IPS DF 6.9 (cell line): Measurements from ENCODE around the gene PRM3.

Source experiments
- DNase-seq: peaks from one replicate; pipeline ENCODE4 v3.0.0-alpha.2; 2013; ENCODE audit warnings: low read depth, low spot score
- H3K27ac ChIP-seq: one replicate; pipeline ENCODE4 v1.5.1; 2013; ENCODE audit warnings: low read length, control low read depth
- H3K27me3 ChIP-seq: 2 replicates; pipeline ENCODE4 v1.6.1; 2013; ENCODE audit warnings: mild to moderate bottlenecking, low read length; ENCODE audit not compliant: control insufficient read depth, insufficient read depth
- H3K36me3 ChIP-seq: 2 replicates; pipeline ENCODE4 v1.6.1; 2013; ENCODE audit warnings: low read length; ENCODE audit not compliant: control insufficient read depth, insufficient read depth
- H3K4me1 ChIP-seq: 2 replicates; pipeline ENCODE4 v1.6.1; 2013; ENCODE audit warnings: low read length; ENCODE audit not compliant: control insufficient read depth, insufficient read depth
- H3K4me3 ChIP-seq: 2 replicates; pipeline ENCODE4 v1.5.1; 2013; ENCODE audit warnings: mild to moderate bottlenecking, low read length
- H3K9me3 ChIP-seq: 2 replicates; pipeline ENCODE4 v1.6.1; 2013; ENCODE audit warnings: low read length, inconsistent platforms; ENCODE audit not compliant: control insufficient read depth, insufficient read depth
- WGBS: extraction: QIAGEN DNeasy Blood & Tissue Kit; methylation state at CpG from one replicate; pipeline ENCODE4 v1.1.7; 2013; ENCODE audit warnings: mixed read lengths, missing lambda C conversion rate; ENCODE audit not compliant: insufficient read length, insufficient coverage; 5-methylcytosine and 5-hydroxymethylcytosine counted together

The PRM3 gene

GRCh38 chr16:11268921-11269375, 4.5 kb downstream of the PRM3 start, which contains the start of gene TNP2:
TSS of gene TNP2 (minus strand) at chr16:11269325. CDS start at chr16:11269262, 63 bp downstream.
- DNase-seq: no peak
- no peak within 1 kb of the TSS for H3K27ac ChIP-seq
- no peak within 1 kb of the TSS for H3K4me3 ChIP-seq
- H3K4me1 ChIP-seq: no peaks in the 10 kb centered on the region; the same call in 1 of the 2 replicates
- WGBS: no CpG with 5 or more reads among the region's 11 CpGs
- no peaks in the 10 kb centered on the region for H3K27me3 ChIP-seq
- no peaks in the 10 kb centered on the region for H3K9me3 ChIP-seq
- H3K36me3 ChIP-seq: no peaks in the 10 kb centered on the region

DNA sequence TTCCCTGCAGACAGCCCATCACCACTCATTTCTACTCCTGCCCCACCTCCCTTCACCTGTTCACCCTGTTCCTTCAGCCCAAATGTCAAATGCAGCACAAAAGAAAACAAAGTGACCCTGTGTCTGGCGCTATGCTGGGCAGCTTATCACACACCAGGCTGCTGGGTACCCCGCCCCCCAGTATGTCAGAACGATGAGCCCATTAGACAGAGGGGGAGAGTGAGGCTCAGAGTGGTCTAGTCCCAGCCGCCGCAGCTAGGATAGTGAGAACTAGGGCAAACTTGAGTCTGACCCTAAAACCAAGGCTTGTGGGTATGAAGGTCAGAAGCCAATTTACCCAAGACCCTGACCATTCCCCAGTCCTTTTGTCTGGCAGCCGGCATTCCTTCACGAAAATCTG, 8.3 kb downstream of the PRM3 start:
- no peak overlapping the region for H3K27ac ChIP-seq
- no peaks in the 10 kb centered on the region for H3K4me1 ChIP-seq
- WGBS: no CpG with 5 or more reads among the region's 7 CpGs
- no peaks in the 10 kb centered on the region for H3K36me3 ChIP-seq
- no peaks in the 10 kb centered on the region for H3K27me3 ChIP-seq
- H3K4me3 ChIP-seq: no peak overlapping the region
- H3K9me3 ChIP-seq: no peaks in the 10 kb centered on the region
- no peak for DNase-seq

DNA sequence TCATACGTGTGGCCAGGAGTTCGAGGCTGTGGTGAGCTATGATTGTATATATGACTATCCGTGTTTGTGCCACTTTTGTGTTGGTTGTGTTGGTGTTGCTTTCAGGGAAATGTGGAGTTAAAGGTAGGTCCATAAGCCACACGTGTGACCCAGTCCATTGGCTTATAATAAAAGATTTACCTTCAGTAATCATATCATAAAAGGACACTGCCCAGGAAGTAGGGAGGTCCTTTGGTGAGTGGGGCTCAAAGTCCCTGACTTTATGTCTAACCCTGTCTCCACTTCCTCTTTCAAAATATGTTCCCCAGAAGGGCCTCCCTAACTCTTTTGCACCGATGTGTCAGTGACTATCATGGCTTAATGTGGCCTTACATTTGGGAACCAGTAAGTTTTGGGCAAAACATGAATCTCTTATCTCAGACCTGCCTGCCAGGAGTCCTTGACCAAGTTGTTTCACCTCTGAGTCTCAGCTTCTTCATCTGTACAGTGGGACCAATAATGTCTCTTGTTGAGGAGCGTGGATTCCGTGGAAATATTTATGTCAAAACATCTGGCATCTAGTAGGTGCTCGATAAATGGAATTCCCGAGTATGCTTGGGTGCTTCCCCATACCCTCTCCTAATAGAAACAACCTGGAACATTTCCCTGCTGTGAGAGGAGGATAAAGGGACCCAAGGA, 9.1 kb downstream of the PRM3 start:
- Histone ChIP-seq H3K27ac (no peak overlapping the region), H3K36me3 (no peaks in the 10 kb centered on the region), H3K9me3 (no peaks in the 10 kb centered on the region), H3K27me3 (no peaks in the 10 kb centered on the region), H3K4me1 (no peaks in the 10 kb centered on the region), H3K4me3 (no peak overlapping the region)
- DNase-seq: no peak
- no CpG with 5 or more reads among the region's 9 CpGs for WGBS

DNA sequence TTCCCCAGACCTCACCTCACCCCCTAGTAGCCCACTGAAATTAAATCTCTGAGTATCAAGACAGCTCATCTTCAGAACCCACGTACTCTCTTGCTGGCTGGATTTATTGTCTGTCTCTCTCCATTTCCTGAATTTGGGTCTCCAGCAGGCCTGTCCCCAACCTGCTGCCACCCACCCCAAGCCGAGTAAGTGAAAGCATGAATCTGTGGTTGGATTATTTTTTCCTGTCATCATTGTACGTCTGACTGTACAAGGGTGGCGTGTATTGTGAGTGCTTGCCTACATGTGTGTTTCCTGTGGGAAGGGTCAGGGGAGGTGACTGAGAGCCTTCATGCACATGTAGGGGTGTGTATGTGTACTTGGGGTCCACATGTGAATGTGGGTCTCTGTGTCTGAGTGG, 9.7 kb downstream of the PRM3 start:
- Histone ChIP-seq H3K36me3 (no peaks in the 10 kb centered on the region), H3K4me3 (no peak overlapping the region), H3K27me3 (no peaks in the 10 kb centered on the region), H3K27ac (no peak overlapping the region), H3K4me1 (no peaks in the 10 kb centered on the region), H3K9me3 (no peaks in the 10 kb centered on the region)
- no CpG with 5 or more reads among the region's 4 CpGs for WGBS
- DNase-seq: no peak

GRCh38 chr16:11262915-11263314, 10.5 kb downstream of the PRM3 start:
- H3K4me1 ChIP-seq: no peaks in the 10 kb centered on the region
- H3K9me3 ChIP-seq: no peaks in the 10 kb centered on the region
- no peaks in the 10 kb centered on the region for H3K36me3 ChIP-seq
- no peak overlapping the region for H3K27ac ChIP-seq
- no peaks in the 10 kb centered on the region for H3K27me3 ChIP-seq
- DNase-seq: no peak
- H3K4me3 ChIP-seq: no peak overlapping the region
- no CpG with 5 or more reads among the region's 8 CpGs for WGBS

DNA sequence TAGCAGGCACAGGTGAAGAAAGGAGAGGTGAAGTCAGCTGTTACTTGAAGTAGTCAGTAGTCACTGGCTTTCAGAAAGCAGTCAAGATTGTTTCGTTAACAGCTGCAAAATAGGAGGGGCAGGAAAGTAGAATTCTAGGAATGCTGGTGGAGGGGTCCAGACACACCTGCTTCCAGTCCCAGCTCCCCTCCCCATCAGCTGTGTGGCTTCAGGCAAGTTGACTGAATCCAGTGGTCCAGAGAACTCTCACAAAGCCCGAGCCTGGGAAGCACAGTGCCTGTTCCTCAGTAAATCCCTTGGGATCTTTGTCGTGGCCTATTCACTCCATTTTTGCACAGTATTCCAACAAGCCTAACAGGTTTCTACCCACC, 12.8 kb downstream of the PRM3 start:
- Histone ChIP-seq H3K27ac (no peak overlapping the region), H3K36me3 (no peaks in the 10 kb centered on the region; the same call in 1 of the 2 replicates), H3K4me1 (0 out of 2 replicates have a peak, but pooled peaks cover 2% of the 10 kb centered on the region), H3K4me3 (no peak overlapping the region), H3K27me3 (no peaks in the 10 kb centered on the region), H3K9me3 (no peaks in the 10 kb centered on the region)
- DNase-seq: no peak
- no CpG with 5 or more reads among the region's 3 CpGs for WGBS

DNA sequence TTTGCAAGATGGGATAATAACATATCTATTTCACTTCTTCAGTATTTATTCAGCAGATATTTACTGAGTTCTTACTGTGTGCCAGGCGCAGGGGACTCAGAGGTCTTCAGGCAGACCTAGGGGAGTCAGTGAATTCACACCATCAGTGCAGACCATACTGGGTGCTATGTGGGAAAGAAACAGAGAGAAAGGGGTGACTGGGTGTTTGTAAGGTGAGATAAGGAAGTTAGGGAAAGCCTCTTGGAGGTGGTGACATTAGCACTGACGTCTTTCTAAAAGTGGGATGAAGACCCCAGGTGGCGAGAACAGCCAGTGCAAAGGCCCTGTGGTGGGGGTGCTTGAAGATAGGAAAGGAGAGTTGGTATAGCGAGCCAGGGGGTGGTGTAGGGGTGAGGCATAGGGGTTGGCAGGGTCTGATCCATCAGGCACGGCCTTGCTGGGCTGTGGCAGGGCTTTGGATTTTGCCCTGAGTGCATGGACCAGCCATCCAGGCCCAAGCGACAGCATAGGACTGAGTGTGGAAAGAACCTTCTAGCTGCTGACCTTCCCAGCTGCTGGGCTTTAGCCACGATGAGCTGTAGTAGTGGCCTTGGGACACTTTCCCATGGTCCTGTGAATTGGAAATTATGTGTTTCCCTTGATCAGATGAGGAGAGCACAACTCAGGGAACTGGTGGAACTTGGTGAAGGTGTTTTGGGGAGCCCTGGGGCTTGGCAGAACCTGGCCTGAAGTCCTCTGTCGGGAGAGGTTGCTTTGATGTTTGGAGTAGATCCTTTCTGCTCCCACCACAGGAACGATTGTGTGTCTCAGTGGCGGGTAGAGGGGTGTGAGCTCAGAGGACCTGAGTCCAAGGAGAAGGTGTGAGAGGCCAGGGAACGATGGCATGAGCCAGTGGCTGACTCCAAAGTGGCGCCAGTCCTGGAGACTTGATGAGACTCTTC, 13.5 kb downstream of the PRM3 start:
- Histone ChIP-seq H3K4me3 (no peak overlapping the region), H3K4me1 (0 out of 2 replicates have a peak, but pooled peaks cover 2% of the 10 kb centered on the region), H3K27me3 (no peaks in the 10 kb centered on the region), H3K9me3 (no peaks in the 10 kb centered on the region), H3K36me3 (peaks cover 1% of the 10 kb centered on the region; the same call in 1 of the 2 replicates), H3K27ac (no peak overlapping the region)
- DNase-seq: no peak
- no CpG with 5 or more reads among the region's 12 CpGs for WGBS

- no peaks in the 10 kb centered on the region for H3K27me3 ChIP-seq
- no peak overlapping the region for H3K4me3 ChIP-seq
- H3K4me1 ChIP-seq: 0 out of 2 replicates have a peak, but pooled peaks cover 2% of the 10 kb centered on the region
- no peak for DNase-seq
- no CpG with 5 or more reads among the region's 15 CpGs for WGBS
- no peaks in the 10 kb centered on the region for H3K9me3 ChIP-seq
- H3K27ac ChIP-seq: no peak overlapping the region
- peaks cover 5% of the 10 kb centered on the region; the same call in 1 of the 2 replicates for H3K36me3 ChIP-seq
These were observed 14.6 kb downstream of the PRM3 start for GRCh38 chr16:11258553-11259492.

- Histone ChIP-seq H3K4me3 (peak overlapping the region; percentile 93; the same call in 1 of the 2 replicates), H3K4me1 (0 out of 2 replicates have a peak, but pooled peaks cover 2% of the 10 kb centered on the region), H3K27me3 (no peaks in the 10 kb centered on the region), H3K9me3 (no peaks in the 10 kb centered on the region), H3K27ac (no peak overlapping the region), H3K36me3 (peaks cover 8% of the 10 kb centered on the region; the same call in 1 of the 2 replicates)
- DNase-seq: no peak
- WGBS: no CpG with 5 or more reads among the region's 21 CpGs
These were observed 16.1 kb downstream of the PRM3 start for GRCh38 chr16:11257131-11257938.
